NCI-H748 (cell line): ENCODE data around the gene NRN1L.

Source experiments
- DNase-seq: peaks from one replicate; lab custom pipeline; 2025; ENCODE audit not compliant: unreplicated experiment; lab: John Stamatoyannopoulos, UW

Gene NRN1L

DNA sequence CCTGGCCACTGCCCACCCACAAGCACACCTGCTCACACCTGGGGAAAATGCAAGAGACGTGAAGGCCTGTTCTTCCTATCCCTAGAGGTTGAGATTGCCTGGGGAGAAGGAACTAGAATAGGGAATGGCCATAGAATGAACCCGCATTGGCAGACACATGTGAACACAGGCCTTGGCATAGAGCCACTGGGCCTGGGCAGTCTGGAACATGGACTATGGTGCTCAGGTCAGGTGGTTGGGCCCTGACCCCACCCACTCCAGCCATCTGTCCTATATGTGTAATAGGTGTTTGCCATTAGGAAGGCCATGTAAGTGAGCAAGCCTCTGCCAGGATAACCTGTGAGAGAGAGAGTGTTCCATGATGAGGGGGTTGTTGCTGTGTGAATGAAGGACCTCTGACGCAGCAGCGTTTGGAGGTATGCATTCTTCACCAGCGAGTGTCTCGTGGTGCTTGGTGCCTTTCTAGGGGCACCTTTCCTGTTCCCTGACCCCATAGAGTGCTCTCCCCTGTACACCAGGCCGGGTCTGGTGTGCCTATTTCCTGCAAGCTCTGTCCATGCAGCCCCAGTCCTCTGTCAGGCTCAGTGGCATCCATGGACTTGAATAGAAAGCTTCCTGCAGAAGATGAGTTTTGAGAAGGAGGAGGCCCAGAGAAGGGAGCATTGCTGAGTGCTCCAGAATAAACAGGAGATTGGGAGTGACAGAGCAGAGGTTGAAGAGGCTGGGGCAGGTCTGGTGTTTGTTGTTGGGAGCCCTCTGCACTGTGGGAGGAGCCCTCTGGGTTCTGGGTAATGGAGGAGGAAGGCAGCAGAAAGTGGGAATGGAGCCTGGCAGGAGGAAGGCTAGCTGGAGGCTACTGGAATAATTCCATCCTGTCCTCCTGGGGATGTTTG is 31.4 kb downstream of the NRN1L start:
- DNase-seq: no peak

DNA sequence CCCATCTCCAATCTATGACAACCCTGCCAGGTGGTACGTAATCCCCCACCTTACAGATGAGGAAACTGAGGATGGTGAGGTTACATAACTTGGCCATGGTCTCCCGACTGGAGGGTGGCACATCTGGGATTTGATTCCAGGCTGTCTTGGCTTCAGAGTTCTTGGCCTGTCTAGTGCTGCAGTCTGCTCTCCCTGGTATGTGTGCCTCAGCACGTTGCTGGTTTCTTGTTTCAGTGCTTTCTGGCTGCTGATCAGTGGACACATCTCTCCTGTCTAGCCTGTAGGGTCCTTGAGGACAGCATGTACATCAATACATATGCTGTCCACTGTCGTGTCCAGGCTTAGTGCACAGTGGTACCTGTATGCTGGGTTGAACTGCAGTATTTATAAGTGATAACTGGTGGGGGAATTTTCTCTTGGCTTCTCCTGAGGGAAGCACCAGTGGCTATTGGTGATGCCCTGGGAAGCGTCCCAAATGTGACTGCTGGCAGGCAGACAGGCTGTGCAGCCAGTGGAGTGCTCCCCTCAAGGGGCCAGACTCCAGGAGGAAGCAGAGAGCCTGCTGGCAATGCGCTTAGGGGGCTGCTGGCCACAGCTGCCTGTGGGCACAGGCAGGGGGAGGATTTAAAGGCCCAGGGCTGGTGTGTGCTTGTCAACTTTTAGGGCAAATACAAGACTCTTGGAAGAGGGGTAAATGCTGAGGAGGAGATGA is 32.6 kb downstream of the NRN1L start:
- no peak for DNase-seq

DNA sequence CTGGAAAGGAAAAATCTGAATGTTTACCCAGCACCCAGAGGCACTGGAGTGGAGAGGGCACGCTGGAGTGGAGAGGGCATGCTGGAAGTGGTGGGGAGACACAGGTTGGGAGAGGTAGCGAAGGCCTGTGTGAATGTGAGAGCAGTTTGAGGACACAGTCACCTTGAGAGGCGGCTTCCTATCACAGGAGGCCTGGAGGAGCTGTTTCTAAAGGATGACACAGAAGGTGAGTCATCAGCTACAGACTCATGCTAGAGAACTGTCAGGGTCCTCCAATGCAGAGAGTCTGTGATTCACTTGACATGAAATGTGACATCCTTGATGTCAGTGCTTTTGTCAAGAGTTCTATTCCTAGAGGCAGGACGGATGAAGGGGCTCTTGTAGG is 33.2 kb downstream of the NRN1L start:
- no peak for DNase-seq

DNA sequence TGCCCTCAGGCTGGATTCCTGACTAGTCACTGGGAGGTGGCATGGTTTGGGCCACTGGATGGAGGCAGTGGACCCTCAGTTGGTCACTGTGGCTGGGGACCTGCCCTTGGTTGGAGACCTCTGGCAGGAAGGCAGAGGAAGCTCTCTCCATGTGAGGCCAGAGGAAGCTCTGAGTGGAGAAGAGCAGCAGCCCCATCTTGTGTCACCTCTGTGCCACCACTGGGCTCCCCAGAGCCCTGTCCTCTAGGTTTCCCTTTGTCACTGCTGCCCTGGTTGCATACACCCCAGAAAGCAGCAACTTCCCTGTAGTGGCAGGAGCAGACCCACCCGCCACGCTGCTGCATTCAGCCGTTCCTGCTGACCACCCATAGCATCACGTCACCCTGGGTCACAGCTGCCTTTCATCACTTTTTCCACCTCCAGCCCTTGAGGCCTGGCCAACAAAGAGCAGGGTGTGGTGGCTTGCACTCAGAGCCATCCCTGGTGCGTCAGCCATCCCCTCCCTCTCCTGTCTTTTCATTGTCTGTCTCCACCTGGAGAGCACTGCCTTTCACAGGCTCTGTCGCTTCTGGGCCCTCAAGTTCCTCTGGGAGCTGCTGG is 35.0 kb downstream of the NRN1L start:
- no peak for DNase-seq

DNA sequence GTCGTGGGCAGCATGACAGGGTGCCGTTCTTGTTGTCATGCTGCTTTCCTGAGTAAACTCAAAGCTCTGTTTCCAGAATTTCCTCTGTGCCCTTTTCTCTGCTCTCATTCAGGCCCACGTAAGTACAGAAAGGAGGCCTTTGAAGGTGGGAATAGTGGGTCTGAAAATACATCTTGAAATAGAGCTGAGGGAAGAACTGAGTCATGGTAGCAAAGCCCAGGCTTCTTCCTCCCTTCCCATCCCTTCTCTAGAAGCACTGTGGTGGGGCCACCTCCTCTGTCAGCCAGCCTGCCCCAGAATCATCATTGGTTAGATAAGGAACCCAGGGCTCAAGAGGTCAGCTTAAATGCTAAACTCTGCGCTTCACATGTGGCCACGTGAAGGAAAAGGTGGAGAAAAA is 37.5 kb downstream of the NRN1L start:
- no peak for DNase-seq

DNA sequence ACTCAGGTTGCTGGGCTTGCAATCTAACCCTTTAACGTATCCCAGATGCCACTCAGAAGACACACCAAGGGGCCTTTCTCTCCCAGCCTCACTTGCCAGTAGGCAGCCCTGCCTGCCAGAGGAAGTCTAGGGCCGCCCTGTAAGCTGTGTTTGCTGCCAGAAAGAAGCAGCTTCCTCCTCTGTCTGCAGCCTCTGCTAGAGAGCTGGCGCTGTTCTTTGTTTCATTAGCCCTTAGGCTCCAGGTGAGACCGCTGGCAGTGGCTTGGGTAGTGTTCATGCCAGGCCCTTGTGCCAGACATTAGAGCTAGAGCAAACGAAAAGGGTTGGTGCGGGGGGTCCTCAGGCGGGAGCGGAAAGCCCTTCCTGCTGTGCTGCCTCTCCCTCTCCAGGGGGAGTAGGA is 38.1 kb downstream of the NRN1L start:
- DNase-seq: no peak

DNA sequence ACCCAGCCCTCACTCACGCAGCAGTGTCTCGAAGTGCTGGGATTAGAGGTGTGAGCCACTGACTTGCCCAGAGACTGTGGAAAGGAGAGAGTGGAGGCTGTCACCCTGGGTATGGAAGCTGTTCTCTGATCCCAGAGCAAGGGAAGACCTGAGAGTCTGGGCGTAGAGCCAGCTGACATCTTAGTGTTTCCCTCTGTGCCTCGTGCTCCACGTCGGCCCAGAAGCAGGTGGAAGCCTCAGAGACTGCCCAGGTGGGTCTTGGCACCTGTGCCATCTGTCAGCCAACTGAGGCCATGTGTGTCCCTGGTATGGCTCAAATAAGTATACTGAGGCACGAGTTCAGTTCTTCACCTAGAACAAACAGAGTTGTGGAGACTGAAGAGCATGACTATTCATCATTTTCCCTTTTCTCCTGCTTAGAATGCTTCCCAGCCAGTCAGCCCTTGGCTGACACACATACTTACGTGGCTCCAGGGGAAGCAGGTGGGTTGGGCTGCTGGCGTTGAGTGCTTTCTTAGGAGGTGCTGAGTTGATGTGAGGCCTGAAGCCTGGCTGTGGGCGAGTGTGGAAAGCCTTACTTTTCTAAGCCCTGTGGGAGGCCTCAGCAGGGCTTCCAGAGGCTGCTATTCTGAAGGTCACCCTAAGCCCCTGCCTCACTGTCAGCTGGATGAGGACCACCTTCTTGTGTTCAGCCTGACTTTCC is 38.9 kb downstream of the NRN1L start:
- DNase-seq: no peak

DNA sequence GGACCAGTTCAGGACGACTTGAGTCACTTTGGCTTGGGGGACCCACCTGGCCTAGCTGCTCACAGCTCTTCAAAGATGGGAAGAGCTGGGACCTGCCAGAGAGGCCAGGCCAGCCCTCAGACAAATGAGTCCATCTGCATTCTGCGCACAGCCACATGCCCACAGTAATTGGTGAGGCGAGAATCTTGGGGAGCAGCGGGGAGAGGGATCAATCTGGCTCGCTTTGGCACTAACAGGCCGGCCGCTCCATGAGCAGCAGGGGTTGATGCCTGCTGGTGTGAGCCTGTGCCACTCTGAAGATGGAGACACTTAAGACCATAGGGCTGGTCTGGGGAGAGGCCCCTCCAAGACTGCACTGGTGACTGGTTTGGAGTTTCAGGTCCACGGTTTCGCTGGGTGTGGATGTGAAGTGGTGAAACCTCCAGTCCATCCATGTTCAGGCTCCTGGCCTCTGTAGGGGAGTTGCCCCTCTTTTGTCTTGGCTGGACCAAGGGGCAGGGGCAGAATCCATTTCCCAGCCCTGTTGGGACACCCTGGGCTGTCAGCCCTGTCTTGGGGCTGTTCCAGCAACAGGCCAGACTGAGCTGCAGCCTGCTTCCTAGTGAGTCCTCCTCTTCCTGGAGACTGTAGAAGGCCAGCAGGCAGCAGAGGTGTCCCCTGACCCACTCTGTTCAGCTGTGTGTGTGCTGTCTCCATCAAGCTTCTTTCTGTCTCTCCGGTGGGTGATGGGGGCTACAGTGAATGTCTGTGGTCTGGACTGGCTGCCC is 39.6 kb downstream of the NRN1L start:
- no peak for DNase-seq

DNA sequence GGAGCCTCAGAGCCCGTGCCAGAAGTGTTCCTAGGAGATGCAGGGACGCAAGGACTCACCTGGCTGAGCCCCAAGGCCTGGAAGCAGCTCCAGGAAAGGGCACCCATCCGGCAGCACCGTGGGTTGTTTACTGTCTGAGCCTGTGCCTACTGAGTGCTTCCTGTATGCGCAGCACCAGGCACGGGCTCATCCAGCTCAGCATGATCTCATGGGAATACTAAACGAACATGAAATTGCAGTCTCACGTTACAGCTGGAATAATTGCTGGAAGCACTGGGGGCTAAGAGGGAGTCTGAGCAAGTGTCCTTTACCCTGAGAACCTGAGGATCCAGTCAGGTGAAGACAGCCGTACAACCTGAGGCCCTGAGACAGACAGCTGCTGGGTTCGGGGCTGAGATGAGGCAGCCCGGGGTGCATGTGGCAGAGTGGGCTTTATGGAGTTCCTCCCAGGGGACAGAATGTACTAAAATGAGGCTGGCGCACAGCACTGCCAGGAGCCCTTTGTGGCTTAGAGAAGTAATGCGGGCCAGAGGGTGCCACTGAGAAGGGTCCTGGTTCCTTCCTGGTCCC is 41.6 kb downstream of the NRN1L start:
- DNase-seq: peak; percentile 72

DNA sequence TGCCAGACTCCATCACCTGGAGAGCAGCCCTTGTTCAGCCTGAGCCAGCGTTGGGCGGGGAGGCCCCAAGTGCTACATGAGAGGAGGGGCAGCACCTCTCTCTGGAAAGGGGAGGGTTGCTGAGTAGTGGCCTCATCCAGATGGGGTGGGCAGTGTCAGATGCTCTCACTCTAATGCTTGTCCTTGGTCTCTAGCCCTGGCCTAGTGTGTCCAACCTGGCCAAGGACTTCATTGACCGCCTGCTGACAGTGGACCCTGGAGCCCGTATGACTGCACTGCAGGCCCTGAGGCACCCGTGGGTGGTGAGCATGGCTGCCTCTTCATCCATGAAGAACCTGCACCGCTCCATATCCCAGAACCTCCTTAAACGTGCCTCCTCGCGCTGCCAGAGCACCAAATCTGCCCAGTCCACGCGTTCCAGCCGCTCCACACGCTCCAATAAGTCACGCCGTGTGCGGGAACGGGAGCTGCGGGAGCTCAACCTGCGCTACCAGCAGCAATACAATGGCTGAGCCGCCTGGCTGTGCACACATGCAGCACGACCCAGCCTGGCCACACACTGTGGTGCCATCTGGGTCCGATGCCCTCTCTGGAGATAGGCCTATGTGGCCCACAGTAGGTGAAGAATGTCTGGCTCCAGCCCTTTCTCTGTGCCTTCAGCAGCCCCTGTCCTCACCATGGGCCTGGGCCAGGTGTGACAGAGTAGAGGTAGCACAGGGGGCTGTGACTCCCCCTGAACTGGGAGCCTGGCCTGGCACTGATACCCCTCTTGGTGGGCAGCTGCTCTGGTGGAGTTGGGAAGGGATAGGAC is 42.7 kb downstream of the NRN1L start:
- DNase-seq: no peak

DNA sequence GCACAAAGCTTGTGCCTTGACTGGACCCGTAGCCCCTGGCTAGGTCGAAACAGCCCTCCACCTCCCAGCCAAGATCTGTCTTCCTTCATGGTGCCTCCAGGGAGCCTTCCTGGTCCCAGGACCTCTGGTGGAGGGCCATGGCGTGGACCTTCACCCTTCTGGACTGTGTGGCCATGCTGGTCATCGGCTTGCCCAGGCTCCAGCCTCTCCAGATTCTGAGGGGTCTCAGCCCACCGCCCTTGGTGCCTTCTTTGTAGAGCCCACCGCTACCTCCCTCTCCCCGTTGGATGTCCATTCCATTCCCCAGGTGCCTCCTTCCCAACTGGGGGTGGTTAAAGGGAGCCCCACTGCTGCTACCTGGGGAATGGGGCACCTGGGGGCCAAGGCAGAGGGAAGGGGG is 43.5 kb downstream of the NRN1L start:
- no peak for DNase-seq

DNA sequence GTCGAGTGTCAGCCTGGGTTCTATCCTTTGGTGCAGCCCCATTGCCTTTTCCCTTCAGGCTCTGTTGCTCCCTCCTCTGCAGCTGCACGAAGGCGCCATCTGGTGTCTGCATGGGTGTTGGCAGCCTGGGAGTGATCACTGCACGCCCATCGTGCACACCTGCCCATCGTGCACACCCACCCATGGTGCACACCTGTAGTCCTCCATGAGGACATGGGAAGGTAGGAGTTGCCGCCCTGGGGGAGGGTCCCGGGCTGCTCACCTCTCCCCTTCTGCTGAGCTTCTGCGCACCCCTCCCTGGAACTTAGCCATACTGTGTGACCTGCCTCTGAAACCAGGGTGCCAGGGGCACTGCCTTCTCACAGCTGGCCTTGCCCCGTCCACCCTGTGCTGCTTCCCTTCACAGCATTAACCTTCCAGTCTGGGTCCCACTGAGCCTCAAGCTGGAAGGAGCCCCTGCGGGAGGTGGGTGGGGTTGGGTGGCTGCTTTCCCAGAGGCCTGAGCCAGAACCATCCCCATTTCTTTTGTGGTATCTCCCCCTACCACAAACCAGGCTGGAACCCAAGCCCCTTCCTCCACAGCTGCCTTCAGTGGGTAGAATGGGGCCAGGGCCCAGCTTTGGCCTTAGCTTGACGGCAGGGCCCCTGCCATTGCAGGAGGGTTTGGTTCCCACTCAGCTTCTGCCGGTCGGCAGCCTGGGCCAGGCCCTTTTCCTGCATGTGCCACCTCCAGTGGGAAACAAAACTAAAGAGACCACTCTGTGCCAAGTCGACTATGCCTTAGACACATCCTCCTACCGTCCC is 44.1 kb downstream of the NRN1L start:
- peak; percentile 66 for DNase-seq

DNA sequence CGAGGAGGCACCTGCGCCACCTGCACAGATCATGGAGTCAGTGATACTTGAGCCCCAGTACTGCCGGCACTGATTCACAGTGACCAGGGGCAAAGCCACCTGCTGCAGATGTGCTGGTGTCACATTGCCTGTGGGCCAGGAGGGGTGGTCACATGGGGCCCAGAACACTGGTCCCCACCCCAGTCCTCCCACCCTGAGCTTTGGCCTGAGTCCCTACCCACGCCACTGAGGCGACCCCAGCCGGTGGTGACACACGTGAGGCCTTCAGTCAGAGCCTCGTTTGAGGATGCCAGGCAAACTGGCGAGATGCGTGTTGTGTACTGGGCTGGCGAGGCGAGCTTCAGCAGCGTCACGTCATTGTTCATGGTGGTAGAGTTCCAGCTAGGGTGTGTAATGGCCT is 45.5 kb downstream of the NRN1L start:
- DNase-seq: no peak

DNA sequence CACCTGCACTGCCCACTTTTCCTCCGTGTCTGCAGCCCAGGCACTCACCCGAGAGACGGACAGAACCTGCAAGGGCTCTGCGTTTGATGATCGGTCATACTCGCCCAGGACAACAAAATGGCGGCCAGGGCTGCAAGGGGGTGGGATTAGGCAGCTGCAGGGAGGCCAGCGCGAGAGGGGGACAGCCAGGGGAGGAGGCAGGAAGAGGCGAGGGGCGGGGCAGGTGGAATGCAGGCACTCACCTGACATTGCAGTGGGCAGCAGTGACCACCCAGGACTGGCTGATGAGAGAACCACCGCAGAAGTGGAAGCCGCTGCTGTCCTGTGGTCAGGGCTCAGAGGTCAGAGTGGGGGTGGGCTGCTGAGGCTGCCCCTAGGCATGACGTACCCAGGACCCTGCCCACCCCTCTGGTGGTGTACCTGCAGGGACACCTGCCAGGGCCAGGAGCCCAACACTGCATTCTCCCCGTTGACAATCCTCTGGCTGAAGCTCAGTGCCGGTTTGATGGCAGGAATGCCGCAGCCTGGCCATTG is 46.1 kb downstream of the NRN1L start:
- DNase-seq: no peak

DNA sequence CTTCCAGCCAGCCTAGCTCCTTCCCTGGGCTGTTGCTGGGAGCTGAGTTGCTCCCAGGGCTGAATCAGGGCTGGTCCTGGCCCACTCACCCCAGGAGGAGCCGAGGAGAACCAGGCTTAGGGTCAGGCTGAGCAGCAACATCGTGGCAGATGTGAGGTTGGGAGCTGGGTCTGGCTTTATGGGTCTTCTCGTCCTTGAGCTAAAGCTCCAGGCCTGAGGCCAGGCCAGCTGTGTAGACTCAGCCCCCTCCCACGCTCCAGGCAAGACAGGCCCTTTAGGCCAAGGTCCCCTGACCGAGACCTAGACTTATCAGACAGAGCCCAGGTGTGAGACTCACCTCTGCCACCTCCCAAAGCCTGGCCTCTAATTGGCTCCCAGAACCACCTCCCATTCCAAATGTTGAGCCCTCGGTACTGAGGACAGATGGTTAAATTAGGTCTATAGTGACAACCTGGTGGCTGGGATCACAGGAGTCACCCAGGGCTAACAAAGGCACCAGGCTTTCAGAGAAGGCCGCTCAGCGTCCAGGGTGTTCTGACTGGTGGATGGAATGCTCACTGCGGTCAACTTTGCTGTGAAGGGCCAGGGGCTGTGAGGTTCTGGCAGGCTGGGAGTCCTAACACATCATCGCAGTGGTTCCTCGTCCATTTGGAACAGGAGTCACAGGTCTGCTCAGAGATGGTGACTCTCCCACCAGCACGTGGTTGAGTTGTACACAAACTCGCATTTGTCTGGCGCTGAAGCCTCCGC is 47.2 kb downstream of the NRN1L start, which contains the start of gene CTRL:
CTRL (minus strand) TSS at position 151 of the 750 bp plus-strand sequence; CDS start at position 141, 10 bp downstream.
- no peak for DNase-seq

DNA sequence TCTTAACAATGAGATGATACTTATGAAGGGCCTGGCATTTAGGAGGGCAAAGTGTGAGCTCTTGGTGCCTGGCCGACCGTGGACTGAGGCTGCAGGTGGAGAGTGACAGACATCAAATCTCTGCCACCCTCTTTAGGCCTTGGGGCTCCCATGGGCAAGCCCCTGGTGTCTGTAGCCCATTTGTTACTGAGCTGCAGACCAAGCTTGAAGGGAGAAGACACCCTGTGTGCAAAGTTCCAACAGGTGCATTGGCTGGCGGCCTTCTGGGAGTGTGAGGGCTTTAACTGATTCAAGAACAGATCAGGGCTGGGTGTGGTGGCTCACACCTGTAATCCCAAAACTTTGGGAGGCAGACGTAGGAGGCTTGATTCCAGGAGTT is 47.8 kb downstream of the NRN1L start:
- DNase-seq: no peak

DNA sequence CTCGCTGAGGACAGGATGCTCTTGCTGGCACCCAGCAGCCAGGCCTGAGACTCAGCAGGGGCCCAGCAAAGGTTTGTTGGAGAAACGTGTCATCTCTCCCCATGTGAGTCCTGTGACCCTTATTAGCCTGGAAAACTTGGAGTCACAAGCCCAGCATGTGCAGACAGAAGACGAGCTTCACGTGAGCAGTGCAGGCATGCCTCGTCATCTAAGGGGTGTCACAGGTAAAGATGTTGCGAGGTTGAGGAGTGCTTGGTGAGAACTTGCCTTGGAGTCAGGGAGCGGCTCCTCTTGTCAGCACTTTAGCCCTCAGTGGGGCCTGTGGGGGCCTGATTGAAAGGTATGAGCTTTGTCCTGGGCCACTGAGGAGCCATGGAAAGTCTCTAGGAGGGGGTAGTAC is 49.1 kb downstream of the NRN1L start:
- no peak for DNase-seq
